Measurements from ENCODE around the gene SYNJ2.
A peak's percentile ranks its signal among the peaks of the same experiment; 100 is the strongest.
"Not testable (repeated sequence)": the region's sequence is repeated elsewhere in the genome, so short reads cannot be mapped to it uniquely, and the experiment has no call there.

The SYNJ2 gene

DNA sequence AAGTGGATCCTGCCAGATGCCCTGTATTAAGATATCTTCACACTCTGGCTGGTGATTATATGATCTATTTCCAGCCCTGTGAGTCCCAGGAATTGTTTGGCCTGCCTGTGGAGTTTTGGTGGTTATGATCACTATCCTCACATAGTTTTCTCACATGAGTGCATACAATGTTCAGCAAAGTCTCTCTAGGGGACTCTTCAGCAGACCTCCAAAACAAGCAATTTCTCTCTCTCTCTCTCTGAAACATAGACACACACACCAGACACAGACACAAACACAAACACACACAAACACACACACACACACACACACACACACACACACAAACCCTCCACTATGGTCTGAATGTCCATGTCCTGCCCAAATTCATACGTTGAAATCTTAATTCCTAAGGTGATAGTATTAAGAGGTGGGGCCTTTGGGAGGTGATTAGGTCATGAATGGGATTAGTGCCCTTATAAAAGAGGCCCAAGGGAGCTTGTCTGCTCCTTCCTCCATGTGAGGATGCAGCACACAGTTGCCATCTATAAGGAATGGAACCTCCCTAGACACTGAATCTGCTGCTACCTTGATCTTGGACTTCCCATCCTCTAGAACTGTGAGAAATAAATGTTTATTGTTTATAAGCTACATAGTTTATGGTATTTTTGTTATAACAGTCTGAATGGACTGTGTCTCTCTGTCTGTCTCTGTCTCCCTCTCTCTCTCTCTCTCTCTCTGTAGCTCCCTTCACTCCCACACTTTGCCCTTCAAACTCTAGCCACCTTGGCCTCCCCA is 22.0 kb upstream of the SYNJ2 start:
- no peak for DNase-seq

DNA sequence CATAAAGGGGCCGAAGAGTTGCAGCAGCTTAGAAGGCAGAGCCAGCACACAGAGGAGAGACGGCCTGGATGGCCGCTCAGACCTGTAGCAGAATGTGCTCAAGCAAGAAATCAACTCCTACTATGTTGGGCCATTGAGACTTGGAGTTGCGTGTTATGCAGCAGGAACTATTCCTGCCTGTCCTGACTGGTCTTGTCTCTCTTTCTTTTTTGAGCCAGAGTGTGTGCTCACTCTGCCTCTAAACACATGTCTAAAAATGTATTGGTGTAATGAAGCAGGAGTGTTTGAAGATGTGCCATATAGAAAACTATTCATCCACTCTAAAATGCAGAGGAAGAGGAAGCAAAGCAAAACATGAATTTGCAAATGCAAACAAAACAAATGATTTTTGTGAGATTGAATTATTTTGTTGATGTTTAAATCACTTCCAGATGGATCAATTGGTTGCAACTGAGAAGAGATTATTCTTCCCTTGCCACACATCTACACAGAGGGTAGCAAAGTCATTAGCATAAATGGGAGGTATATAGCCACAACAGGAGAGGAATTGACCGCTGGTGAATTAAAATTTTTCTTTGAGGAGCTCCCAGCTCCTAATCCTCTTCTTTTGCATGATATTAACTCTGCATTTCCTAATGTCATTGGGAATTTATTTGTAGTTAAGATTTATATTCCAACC is 20.4 kb upstream of the SYNJ2 start:
- DNase-seq: no peak

DNA sequence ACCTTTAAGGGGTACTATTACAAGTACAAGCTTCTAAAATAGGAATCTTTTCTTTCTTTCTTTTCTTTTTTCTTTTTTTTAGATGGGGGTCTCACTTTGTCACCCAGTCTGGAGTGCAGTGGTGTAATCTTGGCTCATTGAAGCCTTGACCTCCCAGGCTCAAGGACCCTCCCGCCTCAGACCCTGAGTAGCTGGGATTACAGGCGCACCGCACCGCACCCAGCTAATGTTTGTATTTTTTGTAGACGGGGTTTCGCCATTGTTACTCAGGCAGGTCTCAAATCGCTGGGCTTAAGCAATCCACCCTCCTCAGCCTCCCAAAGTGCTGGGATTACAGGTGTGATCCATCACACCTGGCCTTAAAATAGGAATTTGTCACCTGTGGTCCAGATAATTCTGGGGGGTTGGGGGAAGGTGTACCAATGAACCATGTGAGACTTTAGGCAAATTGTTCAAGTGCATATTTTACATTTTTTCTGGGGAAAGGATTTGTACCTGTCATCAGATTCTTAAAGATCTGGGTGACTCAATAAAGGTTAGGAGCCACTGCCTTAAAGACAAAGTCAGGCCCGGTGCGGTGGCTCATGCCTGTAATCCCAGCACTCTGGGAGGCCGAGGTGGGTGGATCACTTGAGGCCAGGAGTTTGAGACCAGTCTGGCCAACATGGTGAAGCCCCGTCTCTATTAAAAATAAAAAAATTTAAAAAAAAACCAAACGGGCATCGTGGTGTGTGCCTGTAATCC is 19.7 kb upstream of the SYNJ2 start:
- DNase-seq: no peak

GRCh38 chr6:157962601-157963302 is 18.9 kb upstream of the SYNJ2 start:
- peak in 1 of 2 donors; percentile 64 for DNase-seq

DNA sequence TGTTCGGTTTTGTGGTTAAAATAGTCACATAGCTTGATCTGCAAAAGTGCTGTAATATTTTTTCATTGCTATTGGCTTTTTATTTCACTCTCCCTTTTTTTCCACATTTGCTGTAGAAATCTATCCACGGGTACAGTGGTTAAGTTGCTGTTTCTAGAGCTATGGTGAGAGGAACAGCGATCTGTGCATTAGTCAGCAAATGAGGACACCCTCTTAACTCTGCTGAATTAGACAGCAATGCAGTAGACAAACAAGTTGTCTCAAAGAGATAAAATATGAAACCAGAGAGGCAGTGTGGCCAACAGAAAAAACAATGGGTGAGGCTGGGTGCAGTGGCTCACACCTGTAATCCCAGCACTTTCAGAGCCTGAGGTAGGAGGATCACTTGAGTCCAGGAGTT is 17.6 kb upstream of the SYNJ2 start:
- DNase-seq: peak; percentile 38 to 40

GRCh38 chr6:157965387-157965786 is 16.3 kb upstream of the SYNJ2 start:
- no peak for DNase-seq

- DNase-seq: no peak
These were observed 15.1 kb upstream of the SYNJ2 start for GRCh38 chr6:157966589-157966977.

DNA sequence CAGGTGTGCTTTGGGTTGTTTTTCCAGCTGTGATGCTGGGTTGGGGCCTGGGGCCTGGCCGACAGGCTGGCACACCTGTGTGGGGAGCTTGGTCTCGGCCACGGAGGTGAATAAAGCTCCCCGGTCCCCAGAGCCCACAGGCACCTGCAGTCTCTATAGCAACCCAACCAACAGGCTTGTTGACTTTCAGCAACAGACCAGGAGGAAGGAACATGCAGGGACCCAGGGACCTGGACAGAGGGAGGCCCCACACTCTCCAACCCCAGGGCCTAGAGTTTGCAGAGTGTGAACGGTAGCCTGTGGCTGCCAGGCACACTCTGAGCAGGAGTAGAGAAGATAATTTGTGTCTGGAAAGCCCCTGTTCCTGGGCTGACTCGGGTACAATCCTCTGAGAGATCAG is 14.6 kb upstream of the SYNJ2 start:
- DNase-seq: no peak

GRCh38 chr6:157967486-157967885 is 14.2 kb upstream of the SYNJ2 start:
- no peak for DNase-seq

- DNase-seq: not testable (repeated sequence)
These were observed 9.5 kb upstream of the SYNJ2 start for GRCh38 chr6:157972177-157972576.

GRCh38 chr6:157974341-157974894 is 7.2 kb upstream of the SYNJ2 start:
- no peak for DNase-seq

DNA sequence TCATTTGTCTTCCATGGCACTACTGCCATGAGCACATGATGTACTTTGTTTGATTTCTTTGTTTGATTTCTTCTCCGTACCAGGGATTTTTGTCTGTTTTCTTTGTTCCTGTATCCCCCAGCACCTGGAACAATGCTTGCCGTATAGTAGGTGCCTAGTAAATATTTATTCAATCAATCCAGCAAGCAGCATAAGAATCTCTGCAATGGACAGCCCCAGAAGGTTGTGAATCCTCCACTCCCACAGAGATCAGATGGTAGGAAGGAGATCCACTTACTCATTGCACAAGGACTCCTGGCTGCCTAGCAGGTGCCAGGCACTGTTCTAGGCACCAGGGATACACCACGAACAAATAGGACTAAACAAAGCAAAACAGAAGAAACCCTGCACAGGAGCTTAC is 6.7 kb upstream of the SYNJ2 start:
- no peak for DNase-seq

DNA sequence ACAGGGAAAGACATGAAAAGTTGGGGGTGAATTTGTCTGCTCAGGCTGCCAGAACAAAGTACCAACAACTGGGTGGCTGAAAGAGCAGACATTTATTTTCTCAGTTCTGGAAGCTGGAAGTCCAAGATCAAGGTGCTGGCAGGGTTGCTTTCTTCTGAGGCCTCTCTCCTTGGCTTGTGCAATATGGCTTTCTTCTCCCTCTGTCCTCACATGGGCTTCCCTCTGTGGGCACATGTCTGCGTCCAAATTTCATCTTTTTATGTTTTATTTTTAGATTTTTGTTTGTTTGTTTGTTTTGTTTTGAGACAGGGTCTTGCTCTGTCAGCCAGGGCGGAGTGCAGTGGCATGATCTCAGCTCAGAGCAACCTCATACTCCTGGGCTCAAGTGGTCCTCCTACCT is 6.2 kb upstream of the SYNJ2 start:
- DNase-seq: no peak

DNA sequence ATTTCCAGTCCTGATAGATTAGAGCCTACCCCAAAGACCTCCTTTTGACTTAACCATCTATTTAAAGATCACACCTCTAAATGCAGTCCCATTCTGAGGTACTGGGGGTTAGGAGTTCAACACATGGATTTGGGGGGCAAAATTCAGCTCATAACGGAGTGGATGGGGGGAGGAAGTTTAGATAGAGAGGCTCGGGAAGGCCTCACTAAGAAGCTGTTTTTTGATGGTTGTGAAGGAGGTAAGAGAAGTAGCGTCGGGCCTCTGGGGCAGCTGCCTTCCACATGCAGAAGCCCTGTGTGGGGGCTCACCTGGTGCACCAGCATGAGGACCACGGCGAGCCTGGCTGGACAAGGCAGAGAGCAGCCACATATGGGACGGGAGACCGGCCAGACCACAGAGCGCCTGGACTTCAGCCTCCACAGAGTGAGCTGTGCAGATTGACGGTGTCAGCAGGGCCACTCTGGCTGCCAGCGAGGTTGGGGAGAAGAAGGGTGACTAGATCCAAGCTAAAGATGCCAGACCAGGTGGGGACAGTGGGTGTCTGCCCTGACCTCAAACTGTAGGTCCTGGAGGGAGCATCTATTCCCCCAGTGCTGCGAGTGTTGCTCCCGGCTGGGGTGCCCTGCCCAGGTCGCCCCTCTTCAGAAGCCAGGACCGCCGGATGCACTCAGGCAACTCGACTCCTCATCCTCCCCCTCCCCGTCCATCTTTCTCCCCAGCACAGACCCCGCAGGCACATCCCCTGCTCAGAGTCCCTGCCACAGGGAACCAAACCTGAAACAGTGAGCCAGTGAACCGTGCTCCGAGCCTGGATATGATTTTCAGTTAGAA is 5.1 kb upstream of the SYNJ2 start:
- no peak for DNase-seq

DNA sequence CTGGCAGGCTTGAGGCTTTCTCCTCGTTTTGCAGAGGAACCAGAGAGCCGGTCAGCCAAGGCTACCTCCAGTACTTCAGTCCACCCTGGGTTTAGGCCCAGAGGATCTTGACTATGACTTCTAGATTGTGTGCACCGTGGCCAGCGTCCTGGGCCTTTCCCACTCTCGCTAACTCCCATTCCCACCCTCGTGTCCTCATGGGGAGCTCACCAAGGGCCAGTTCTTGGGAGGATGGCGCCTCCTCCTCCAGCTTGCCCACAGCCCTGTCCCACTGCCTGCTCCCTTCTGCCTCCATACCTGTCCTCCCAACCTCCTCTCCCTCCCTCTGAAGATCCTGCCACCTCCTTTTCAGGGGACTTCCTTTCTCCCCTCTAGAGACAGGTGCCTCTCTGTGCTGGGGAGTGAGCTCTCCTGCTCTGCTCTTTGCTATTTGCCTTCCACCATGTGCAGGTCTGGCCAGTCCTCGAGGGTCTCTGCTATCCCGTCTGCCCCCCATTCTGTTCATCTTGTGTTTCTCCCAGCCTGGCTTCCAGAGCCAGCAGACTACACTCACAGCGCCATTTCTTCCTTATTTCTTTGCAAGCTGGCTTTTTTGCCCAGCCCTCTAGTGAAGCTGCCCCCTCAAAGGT is 4.4 kb upstream of the SYNJ2 start:
- no peak for DNase-seq

DNA sequence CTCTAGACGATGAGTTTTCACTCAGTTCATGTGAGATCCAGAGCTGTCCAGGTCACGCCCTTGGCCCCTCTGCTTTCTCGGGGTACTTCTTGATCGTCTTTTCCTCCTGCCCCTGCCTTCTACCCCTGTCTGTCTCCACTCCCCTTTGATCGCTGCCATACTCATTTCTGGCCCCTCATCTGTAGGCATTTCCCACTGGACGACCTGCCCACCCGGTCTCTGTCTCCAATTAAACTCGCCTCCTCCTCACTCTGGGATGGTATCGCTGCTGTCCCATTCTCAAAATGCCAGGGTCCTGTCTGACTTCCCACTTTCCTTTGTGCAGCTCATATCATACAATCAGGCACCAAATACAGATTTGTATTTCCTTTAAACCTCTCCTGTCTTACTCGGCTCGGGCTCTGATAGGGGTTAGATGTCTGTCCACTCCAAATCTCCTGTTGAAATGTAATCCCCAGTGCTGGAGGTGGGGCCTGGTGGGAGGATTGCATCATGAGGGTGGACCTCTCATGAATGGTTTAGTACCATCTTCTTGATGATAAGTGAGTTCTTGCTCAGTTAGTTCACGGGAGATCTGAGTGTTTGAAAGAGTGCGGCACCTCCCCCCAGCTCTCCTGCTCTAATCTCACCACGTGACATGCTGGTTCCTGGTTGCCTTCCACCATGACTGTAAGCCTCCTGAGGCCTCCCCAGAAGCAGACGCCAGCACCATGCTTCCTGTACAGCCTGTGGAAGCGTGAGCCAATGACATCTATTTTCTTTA is 3.5 kb upstream of the SYNJ2 start:
- DNase-seq: no peak

GRCh38 chr6:157980288-157981131 is 1.2 kb upstream of the SYNJ2 start:
- no peak for DNase-seq

- DNase-seq: no peak
These were observed 600 bp upstream of the SYNJ2 start for GRCh38 chr6:157981132-157981394.

- DNase-seq: peak in 1 of 2 donors; percentile 34
These were observed 469 bp downstream of the SYNJ2 start for GRCh38 chr6:157982102-157982562.

Measured in inflammatory macrophage (primary cell).